Bone marrow (tissue), 2 donors: ENCODE results near the gene STIMATE.
A peak's percentile ranks its signal among the peaks of the same experiment; 100 is the strongest.

Experiments
- DNase-seq, 2 donors: peaks; one replicate each; lab custom pipeline; 2025; lab: John Stamatoyannopoulos, UW

Gene STIMATE

DNA sequence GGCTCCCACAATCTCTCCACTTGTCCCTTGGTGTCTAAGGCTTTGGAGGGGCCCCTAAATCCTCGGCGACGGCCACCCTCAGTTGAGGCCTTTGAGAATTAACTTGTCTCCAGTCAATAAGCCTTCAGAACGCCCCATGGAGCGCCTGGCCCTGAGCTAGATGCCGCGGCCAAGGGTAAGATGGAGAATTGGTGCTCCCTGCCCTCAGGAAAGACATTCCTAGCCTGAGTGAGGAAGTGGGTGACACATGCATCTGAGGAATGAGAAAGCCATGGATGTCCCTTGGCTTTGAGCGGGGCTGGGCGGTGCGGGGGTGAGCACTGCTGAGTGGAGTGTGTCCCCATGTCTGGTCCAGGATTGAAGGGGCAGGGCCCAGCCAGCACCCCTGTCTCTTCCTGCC is 80.1 kb downstream of the STIMATE start:
- DNase-seq = no peak

DNA sequence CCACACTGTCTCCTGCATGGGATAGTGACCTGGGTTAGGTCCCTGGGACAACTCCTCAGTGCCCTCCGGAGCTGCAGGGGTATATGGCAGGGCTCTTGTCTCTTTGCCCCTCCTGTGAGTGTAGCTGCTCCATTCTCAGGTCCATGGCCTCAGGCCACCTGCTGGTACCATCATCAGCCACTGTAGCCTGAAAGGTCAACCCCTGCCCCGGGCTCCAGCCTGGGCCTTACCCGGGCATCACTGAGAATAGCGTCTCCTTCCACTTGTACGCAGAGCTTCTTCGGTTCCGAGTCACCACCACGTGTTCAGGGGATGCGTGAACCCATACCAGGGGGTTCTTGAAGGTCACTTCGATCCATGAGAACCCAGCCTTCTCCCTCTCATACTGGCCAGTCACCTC is 80.7 kb downstream of the STIMATE start:
- DNase-seq = no peak

DNA sequence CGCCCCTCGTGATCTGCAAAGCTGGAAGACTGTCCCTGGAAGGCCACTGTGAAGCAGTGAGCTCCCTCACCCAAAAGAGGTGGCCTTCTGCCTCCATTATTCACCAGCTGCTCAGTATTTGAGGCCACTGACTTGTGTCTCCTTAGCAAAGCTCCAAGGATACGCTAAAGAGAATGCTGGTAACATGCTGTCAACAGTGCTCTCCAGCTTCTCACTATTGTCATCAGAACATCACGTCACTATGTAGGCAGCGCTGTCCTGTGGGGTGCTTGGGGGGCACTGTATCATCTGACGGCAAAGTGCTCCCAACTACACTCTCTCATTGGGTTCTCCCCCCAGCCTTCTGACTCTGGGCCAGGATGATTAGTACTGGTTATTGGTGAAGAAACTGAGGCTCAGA is 81.1 kb downstream of the STIMATE start:
- no peak for DNase-seq

DNA sequence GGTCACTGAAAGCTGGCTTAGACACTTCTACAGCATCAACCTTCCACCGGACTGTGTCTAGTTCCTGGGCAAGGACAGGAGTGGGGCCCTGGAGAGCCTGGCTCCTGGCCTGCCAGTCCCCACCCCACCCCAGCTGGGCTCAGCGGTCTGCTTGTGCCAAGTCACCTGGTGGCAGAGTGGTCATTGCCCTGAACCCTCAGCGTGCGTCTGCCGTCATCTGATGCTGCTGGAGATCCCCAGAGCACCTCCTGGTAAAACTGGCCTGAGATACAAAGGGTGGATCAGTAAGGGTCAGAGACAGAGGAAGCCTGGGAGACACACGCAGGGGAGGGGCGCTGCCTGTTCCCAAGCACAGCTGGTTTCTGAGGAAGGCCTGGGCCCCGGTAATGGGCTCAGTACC is 83.5 kb downstream of the STIMATE start:
- DNase-seq = no peak

DNA sequence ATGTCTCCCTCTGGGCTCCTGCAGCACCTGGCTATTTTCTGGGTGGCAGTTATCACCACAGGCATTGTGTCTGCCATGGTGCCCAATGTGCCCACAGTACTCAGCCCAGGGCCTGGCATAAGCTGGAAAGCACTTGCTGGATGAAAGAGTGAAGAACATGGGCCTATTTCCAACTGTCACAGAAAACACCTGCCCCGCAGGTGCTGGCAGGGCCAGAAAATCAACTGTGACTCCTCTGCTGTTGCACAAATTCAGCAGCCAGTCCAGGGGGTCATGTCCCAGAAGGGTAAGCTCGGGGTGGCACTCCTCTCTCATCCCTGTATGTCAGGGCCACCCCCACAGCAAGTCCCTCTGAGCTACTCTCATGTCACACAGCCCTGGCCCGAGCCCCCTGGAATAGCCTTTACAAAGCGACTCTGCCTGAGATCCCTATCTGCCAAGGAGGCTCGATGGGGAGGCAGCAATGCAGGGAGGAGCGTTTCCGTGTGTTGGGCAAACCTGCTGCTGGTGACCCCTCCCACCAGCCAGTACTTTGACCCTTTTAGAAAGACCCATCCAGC is 85.8 kb downstream of the STIMATE start:
- no peak for DNase-seq

DNA sequence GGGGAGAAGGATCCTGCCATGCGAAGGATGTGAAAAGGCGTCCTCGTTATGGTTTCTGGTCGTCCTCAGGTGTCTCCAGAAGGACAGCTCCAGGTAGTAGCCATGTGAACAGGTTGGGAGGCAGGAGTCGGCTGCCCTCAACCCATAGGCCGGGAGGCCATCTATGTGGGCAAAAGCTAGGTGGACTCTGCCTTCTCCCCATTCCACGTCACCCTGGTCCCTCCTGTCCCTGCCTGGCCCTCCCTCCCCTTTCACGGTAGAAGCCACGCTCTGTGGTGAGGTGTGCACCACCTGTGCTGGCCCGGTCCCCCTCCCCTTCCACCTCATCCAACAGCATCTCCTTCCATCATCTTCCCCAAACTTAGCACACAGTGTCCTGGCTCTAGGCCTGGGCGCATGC is 86.4 kb downstream of the STIMATE start:
- DNase-seq = no peak

DNA sequence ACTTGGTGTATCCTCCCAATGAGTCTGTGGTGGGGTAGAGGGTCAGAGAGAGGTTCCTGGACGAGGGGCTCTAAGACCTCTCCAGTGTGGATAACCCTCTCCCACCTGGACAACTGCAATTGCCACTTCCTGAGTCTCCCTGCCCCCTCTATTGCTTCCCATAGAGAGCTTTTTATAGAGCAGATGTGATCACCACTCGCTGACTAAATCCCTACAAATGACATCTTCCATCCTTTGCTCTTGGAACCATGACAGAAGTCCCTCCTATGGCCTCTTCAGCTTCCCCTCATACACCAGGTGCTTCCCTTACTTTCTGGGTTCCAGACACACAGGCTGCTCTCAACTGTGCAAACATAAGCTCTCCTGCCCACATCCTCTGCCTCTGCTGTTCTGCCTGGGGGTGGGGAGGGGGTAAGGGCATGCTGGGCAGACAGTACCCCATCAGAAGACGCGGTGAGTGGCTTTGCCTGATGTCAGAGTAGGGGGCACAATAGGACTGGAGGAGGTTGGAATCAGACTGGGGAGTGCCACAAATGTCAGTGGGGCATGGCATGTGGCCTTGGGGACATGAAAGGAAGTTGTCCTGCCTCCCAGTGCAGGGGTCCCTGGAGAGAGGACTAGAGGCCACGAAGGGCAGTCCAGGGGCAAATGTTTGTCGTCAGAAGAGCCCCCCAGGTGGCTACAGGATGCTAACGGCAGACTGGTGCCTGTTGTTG is 87.5 kb downstream of the STIMATE start:
- DNase-seq = peak in 1 of 2 donors; percentile 67

DNA sequence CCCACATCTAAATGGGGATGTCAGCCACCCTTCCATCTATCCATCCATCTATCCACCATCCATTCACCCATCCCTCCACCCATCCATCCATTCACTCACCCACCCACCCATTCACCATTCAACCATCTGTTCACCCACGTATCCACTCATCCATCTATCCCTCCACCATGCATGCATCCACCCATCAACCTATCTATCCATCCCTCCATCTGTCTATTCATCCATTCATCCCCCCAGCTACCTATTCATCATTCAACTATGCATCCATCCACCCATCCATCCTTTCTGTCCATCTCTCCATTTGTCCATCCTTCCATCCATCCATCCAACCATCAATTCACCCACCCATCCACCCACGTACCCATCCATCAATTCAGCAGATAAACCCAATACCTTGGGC is 88.2 kb downstream of the STIMATE start:
- DNase-seq = no peak

DNA sequence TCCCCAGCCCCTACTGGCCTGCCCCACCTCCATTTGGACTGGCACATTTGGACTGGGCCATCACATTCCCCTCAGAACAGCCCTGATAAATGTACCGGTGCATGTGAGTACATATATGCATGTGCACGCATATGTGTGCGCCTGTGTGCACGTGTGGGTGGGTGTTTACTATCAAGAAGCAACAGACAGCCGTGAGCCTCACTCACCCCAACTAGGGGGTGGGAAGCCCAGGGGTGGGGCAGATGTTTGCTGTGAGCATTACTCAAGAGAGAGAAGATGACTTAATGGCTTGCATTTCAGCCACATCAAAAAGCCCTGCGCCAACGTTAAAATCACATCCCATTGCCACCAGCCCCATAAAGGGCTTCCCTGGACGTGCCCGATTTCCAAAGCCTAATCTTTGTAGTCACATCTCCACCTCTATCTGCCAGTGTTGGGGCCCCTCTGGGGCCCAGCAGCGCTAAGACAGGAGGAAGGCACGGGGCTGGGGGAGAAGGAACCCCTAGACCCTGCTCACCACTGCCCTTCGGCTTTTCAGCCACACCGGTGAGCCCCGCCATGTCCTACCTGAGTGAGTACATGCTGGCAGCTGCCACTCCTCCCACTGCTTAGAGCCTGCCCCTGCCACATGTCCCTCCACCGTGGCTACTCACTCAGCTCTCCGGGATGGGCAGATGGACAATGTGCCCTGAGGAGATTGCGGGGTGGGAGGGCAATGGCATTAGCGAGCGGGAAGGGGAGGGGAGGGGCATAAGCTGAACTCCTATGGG is 91.9 kb downstream of the STIMATE start:
- DNase-seq = no peak

DNA sequence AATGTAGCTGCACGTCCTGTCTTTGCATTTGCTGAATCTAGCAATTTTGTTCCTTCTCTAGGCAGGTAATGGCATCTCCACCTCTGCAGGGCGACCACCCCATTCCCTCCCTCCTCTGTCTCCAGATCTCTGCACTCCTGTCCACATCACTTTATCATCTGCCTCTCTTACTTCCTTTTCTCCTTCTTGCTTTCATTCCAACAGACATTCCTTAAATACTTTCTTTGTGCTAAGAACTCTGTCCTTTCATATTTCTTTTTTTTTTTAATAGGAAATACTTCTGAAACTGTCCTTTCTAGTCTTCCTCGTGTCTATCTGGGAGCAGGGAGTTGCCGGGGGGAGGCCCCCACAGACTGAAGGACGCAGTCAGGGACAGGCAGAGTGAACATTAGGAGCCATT is 95.5 kb downstream of the STIMATE start:
- DNase-seq = no peak

DNA sequence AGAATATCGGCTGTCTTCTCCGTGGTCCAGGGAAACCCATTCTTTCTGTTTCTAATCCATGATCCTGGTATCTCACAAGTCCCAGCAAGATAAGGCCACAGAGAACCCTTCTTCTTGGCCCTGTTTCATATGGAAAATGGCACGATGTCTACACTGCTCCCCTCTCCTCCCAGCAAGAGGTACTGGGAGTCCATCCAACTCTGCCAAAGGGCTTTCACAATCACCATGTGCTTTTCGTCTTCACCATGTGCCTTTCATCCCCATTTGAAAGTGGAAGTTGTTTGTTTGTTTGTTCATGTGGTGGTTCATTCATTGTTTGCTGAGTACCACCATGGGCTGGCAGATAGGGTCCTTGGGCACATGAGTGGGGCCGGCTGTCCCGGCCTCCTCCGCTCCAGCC is 97.3 kb downstream of the STIMATE start:
- DNase-seq = no peak

DNA sequence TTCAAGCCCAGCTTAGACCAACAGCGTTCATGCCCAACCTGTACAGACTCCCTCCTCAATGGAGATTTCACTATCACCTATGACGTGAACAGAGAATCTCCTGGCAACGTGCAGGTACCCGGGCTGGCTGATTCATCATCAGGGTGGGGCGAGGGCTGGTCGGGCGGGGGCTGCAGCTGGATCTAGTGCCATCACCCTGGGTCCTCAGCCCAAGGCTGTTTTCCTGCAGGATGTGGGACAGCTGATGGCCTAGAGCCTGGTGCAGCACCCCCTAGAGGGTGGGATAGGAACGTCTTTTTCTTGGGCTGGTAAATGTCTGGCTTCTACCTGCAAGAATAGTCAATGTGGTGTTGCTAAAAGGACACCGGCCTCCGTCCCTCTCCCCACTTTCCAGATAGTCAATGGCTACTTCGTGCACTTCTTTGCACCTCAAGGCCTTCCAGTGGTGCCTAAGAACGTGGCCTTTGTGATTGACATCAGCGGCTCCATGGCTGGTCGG is 98.3 kb downstream of the STIMATE start:
- no peak for DNase-seq

DNA sequence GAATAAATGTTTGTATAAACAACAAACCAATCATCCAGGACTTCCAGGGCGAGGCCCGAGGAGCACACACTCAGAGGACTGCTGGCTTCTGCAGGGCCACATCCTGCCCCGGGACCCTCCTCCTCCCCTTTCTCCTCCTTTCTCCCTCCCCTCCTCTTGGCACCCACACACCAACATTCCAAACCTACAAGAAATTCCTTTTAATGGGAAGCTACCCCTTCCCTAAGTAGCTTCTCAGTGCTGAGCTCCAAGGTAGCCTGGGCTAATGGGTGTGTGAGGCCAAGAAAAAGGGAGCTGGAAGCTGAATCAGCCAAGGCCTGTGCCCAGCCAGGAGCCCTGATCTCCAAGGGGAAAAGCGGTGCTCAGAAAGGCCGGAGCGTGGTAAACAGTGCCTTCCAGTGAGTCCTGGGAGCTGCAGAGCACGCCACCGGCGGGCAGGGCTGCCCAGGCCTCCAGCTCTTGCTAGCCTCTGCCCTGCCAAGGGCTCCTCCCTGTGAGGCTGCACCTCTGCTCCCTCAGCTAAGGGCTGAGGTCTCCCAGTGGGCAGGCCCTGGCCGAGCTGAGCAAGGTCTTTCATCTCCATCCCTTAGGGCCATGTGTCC is 98.9 kb downstream of the STIMATE start:
- no peak for DNase-seq

DNA sequence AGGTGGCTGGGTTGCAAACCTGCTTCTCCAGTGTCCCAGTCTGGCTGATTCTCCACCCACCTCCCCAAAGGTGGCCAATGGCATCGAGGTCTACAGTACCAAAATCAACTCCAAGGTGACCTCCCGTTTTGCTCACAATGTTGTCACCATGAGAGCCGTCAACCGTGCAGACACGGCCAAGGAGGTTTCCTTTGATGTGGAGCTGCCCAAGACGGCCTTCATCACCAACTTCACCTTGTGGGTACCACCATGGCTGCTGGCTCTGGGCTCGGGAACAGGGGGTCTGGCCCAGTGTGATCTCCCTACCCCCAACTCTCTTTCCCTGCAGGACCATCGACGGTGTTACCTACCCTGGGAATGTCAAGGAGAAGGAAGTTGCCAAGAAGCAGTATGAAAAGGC is 100.9 kb downstream of the STIMATE start:
- DNase-seq = no peak

DNA sequence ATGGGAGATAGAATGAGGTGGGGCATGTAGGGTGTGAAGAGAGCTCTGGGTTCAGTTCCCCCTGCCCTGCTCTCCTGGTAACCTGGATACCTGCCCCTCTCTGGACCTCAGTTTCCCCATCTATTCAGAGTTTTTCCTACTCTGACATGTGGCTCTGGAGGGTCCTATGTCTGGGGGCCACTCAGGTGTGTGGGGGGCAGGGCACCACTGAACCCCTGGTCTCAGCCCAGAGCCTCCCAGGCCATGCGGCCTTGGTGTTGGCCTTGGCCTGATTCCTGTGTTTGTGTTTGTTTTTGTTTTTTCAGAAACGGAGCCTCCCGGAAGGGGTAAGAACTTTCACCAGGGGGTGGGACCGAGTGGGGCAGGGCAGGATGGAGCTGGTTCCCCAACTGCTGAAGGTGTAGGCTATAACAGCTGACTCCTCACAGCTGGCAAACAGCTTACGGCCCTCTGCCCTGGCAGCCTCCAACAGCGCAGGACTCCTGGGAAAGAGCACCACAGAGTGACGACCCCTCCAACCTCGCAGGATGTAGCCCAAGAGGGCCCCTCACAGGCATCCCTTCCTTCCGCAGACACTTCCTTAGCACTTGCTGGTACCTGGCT is 101.9 kb downstream of the STIMATE start:
- no peak for DNase-seq

DNA sequence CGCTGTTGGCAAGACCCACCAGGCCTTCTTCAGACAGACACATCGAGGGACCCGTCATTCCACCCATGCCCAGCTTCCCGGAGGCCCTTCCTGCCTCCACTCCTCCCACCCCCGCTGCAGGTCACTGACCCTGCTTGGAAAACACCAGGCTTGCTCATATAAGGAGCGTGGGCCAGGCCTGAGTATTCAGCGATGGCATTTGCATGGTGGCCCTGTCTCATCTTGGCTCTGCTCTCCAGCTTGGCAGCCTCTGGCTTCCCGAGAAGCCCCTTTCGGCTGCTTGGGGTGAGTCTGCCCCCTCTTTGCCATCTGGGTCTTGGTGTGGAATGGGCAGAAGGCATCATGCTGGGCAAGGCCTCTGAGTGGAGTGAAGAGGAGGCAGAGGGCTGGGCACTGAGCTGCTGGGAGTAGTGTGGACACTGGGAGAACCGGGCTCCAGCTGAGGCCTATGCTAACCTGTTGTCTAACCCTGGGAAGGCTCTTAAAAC is 102.7 kb downstream of the STIMATE start, which contains the start of gene ITIH3:
Gene ITIH3, plus strand, starts transcription at position 185 of the 488 bp plus-strand sequence. Its CDS starts 8 bp downstream, at position 193.
- no peak for DNase-seq

DNA sequence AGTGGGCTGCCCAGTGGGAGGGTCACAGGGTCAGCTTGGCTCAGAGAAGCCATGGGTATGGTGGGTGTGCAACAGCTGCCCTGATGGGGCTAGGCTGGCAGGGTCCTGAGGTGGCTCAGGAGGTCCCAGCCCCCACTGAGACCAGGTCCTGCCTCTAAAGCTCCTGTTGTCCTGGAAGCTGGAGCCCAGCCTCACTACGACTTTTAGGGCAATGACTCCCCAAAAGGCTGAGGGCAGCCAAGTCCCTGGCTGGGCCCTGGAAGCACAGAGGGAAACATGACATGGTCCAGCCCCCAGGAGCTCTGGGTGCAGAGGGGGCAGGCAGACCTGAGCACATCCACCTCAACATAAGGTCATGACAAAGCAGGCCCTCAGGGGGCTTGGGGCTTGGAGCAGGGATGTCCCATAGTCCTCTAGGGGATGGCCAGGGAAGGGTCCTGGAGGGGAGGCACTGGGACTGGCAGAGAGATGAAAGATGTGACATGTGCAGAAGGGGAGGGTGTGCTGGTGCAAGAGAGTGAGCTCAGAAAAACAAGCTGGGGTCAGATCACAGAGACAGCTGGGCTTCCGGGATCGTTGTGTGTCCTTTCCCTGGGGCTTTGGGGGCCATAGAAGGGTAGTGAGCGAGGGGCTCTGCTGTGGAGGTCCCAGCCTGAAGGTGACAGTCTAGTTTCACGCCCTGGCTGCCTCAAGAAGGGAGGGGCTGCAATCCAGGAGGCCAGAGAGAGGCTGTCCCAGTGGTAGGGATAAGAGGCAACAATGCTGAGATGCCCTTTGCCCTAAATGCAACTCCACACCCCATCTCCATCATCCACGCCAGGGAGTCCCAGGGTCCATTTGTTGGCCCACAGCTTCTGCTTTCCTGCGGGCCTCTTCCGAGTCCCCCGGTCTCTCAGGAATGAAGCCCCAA is 103.4 kb downstream of the STIMATE start:
- no peak for DNase-seq

DNA sequence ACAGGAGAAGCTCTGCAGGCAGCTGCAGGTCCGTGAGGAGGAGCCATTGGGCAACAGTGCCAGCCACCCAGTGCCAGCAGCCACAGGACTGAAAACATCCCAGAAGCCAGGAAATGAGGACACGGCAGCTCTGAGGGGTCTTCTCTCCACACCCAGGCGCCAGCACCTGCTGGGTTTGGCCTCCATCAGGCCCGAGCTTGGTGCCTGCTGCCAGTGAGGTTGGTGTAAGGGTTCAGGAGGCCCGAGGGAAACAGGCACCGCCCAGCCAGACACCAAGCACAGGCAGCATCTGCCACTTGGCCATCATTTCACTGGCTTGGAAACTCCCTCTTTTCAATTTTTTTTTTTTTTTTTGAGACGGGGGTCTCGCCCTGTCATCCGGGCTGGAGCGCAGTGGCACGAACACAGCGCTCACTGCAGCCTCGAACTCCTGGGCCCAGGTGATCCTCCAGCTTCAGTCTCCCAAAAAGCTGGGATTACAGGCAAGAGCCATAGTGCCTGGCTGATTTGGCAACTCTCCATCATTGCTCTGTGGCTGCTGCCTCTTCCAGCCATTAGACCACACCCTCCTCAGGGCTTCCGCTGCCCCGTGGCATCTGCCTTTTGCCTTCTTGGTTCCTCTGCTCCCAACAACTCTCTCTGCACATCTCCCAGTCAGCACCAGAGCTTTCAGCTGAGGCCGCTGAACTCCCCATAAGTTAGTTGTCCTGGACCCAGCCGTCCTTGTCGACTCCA is 104.2 kb downstream of the STIMATE start:
- no peak for DNase-seq

DNA sequence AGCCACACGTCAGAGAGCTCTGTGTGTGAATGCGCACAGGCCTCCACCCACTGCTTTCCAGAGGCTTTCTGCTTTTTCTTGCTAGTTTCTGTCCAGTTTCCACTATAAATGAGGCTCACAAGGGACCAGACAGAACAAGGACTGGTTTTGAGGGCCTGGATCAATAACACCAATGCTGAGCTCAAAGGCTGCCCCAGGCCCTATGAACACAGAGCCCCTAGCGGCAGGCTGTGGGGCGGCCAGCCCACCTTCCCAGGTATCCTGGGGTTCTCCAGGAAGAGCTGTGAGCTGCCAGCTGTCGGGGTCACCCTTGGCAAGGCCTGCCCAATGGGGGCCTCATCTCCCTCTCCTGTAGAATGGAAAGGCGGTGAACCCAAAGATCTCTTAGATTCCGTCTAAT is 104.9 kb downstream of the STIMATE start:
- DNase-seq = no peak

DNA sequence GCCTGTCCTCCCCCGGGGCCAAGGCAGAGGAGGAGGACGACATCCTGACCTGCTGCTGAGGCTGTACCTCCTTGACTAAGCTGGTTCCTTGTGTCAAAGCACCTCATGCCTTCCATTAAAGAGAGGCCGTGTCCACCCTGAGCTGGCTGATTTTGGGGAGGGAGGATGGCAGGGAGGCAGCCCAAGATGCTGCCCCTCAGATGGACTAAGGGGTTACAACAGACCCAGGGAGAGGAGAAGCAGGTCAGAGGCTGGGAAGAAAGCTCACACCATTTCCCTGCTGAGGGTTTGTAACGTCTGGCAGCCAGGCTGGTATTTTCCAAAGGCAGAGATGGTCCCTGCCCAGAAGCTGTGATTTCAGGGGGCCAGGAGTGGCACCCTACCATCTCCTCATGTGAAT is 105.4 kb downstream of the STIMATE start:
- DNase-seq = no peak
